WTC11 (cell line): ENCODE results near the gene MOB1B. TPM values are rescaled to one million over a fixed set of nuclear protein-coding genes. Genes with fewer than 3 reads are reported as not detected.

Experiments used
- ATAC-seq: fragments of 200-7000 bp; cut with Tn5 transposase; 2 replicates; pipeline ENCODE4 v1.10.0; 2021; ENCODE audit warnings: mild to moderate bottlenecking, moderate library complexity
- CTCF ChIA-PET: fragments of 300-600 bp; sonication (Branson Sonifier 250); formaldehyde crosslinking; loops from one replicate; lab custom pipeline; 2021; ENCODE audit warnings: antibody characterized with exemption; lab: Charles Lee
- POLR2A ChIA-PET: fragments of 350-600 bp; sonication (Branson Sonifier 250); formaldehyde crosslinking; loops from one replicate; lab custom pipeline; 2021; ENCODE audit warnings: antibody characterized with exemption; lab: Charles Lee
- DNase-seq: peaks from one replicate; pipeline ENCODE4 v3.0.0; 2021; ENCODE audit warnings: low spot score
- H3K27ac Mint-ChIP-seq: 2 replicates; pipeline ENCODE4 v1.8.0; 2021; ENCODE audit warnings: mixed read lengths
- H3K27me3 Mint-ChIP-seq: 2 replicates; pipeline ENCODE4 v1.8.0; 2021; ENCODE audit warnings: low read depth, mild to moderate bottlenecking, moderate library complexity, mixed read lengths
- H3K36me3 Mint-ChIP-seq: 2 replicates; pipeline ENCODE4 v1.8.0; 2021; ENCODE audit warnings: mixed read lengths
- H3K4me1 Mint-ChIP-seq: 2 replicates; pipeline ENCODE4 v1.8.0; 2022; ENCODE audit warnings: mixed read lengths
- H3K4me3 Mint-ChIP-seq: 2 replicates; pipeline ENCODE4 v1.8.0; 2021; ENCODE audit warnings: mild to moderate bottlenecking, moderate library complexity, mixed read lengths
- H3K9me3 Mint-ChIP-seq: 2 replicates; pipeline ENCODE4 v1.8.0; 2021; ENCODE audit warnings: mixed read lengths
- ATF1 ChIP-seq: sonication (generic); formaldehyde crosslinking; IDR thresholded peaks from 2 replicates; pipeline ENCODE4 v1.8.1; 2023; ENCODE audit warnings: mild to moderate bottlenecking, moderate library complexity, missing genetic modification reagents
- CBFB ChIP-seq: sonication (generic); formaldehyde crosslinking; IDR thresholded peaks from 2 replicates; pipeline ENCODE4 v1.8.1; 2022; ENCODE audit warnings: mild to moderate bottlenecking, low read depth, missing genetic modification reagents
- ETV6 ChIP-seq: sonication (generic); formaldehyde crosslinking; IDR thresholded peaks from 2 replicates; pipeline ENCODE4 v1.8.1; 2022; ENCODE audit warnings: mild to moderate bottlenecking, missing genetic modification reagents
- FOXJ3 ChIP-seq: sonication (generic); formaldehyde crosslinking; IDR thresholded peaks from 2 replicates; pipeline ENCODE4 v1.9.0; 2021; ENCODE audit warnings: missing genetic modification reagents, mild to moderate bottlenecking, borderline replicate concordance
- MYBL2 ChIP-seq: sonication (generic); formaldehyde crosslinking; IDR thresholded peaks from 2 replicates; pipeline ENCODE4 v1.8.1; 2023; ENCODE audit warnings: mild to moderate bottlenecking, moderate library complexity, missing genetic modification reagents
- NFATC4 ChIP-seq: fragments of 250-450 bp; sonication (Bioruptor Pico); IDR thresholded peaks from 2 replicates; pipeline ENCODE4 v1.9.0; 2021; ENCODE audit warnings: mild to moderate bottlenecking
- NR1H2 ChIP-seq: sonication (generic); formaldehyde crosslinking; IDR thresholded peaks from 2 replicates; pipeline ENCODE4 v1.9.0; 2021; ENCODE audit warnings: mild to moderate bottlenecking, moderate library complexity, missing genetic modification reagents
- TEAD1 ChIP-seq: sonication (generic); formaldehyde crosslinking; IDR thresholded peaks from 2 replicates; pipeline ENCODE4 v1.8.0; 2022; ENCODE audit warnings: mild to moderate bottlenecking, missing genetic modification reagents
- ZNF138 ChIP-seq: sonication (generic); formaldehyde crosslinking; conservative IDR thresholded peaks from 2 replicates; pipeline ENCODE4 v1.8.1; 2022; ENCODE audit warnings: mild to moderate bottlenecking, moderate library complexity, missing genetic modification reagents
- total RNA-seq: library from RNA; stranded (reverse); gene quantifications from 3 replicates; pipeline ENCODE4 v1.2.3, GENCODE V29; 2021
- TF ChIP-seq, protein P1 (sequence below): fragments of 250-450 bp; sonication (Bioruptor Pico); IDR thresholded peaks from 2 replicates; pipeline ENCODE4 v1.9.0; 2021; ENCODE audit warnings: moderate library complexity, mild to moderate bottlenecking, inconsistent platforms, borderline replicate concordance
- TF ChIP-seq, protein P2 (sequence below): sonication (generic); formaldehyde crosslinking; IDR thresholded peaks from 2 replicates; pipeline ENCODE4 v1.8.0; 2023; ENCODE audit warnings: missing genetic modification reagents
- TF ChIP-seq, protein P3 (sequence below): sonication (generic); formaldehyde crosslinking; conservative IDR thresholded peaks from 2 replicates; pipeline ENCODE4 v1.8.1; 2022; ENCODE audit warnings: mild to moderate bottlenecking, missing genetic modification reagents
- TF ChIP-seq, protein P4 (sequence below): sonication (generic); formaldehyde crosslinking; IDR thresholded peaks from 2 replicates; pipeline ENCODE4 v1.8.1; 2023; ENCODE audit warnings: mild to moderate bottlenecking, missing genetic modification reagents
- TF ChIP-seq, protein P5 (sequence below): sonication (generic); formaldehyde crosslinking; IDR thresholded peaks from 2 replicates; pipeline ENCODE4 v1.8.1; 2022; ENCODE audit warnings: mild to moderate bottlenecking, missing genetic modification reagents, moderate library complexity, borderline replicate concordance
- TF ChIP-seq, protein P6 (sequence below): fragments of 250-450 bp; sonication (Bioruptor Pico); IDR thresholded peaks from 2 replicates; pipeline ENCODE4 v1.8.0; 2021; ENCODE audit warnings: mild to moderate bottlenecking
- TF ChIP-seq, protein P7 (sequence below): fragments of 250-450 bp; sonication (Bioruptor Pico); IDR thresholded peaks from 2 replicates; pipeline ENCODE4 v1.9.0; 2021; ENCODE audit warnings: mild to moderate bottlenecking

Gene MOB1B
- total RNA-seq, 1 experiment from 2014 or later, result 28.0 TPM

DNA sequence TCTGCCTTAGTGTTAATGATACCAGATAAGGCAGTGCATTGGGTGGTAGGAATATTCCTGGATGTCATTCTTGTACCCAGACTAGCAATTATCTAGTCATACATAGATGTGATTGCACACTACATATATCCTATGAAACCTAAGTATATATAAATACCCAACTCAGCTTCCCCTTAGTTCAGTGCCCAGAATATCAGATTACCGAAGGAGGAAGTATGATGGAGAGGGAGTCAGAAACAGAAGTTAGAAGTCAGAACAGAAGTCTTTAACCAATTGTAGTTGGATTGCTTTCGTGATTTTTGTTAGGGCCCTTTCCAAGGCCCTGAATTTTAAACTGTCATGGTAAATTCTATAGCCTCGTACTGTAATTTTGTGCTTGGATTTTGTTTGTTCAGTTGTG is 42.9 kb downstream of the MOB1B start (continued):
- TF ChIP-seq, protein P1, sequence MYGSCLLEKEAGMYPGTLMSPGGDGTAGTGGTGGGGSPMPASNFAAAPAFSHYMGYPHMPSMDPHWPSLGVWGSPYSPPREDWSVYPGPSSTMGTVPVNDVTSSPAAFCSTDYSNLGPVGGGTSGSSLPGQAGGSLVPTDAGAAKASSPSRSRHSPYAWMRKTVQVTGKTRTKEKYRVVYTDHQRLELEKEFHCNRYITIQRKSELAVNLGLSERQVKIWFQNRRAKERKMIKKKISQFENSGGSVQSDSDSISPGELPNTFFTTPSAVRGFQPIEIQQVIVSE, result no peak
- TF ChIP-seq, protein P2, sequence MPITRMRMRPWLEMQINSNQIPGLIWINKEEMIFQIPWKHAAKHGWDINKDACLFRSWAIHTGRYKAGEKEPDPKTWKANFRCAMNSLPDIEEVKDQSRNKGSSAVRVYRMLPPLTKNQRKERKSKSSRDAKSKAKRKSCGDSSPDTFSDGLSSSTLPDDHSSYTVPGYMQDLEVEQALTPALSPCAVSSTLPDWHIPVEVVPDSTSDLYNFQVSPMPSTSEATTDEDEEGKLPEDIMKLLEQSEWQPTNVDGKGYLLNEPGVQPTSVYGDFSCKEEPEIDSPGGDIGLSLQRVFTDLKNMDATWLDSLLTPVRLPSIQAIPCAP (CRISPR knock-in tag), result no peak
- TF ChIP-seq ATF1 (CRISPR knock-in tag) (no peak), TEAD1 (no peak), FOXJ3 (CRISPR knock-in tag) (no peak), NFATC4 (no peak)
- TF ChIP-seq, protein P3, sequence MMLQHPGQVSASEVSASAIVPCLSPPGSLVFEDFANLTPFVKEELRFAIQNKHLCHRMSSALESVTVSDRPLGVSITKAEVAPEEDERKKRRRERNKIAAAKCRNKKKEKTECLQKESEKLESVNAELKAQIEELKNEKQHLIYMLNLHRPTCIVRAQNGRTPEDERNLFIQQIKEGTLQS (CRISPR knock-in tag), result no peak
- TF ChIP-seq, protein P4, sequence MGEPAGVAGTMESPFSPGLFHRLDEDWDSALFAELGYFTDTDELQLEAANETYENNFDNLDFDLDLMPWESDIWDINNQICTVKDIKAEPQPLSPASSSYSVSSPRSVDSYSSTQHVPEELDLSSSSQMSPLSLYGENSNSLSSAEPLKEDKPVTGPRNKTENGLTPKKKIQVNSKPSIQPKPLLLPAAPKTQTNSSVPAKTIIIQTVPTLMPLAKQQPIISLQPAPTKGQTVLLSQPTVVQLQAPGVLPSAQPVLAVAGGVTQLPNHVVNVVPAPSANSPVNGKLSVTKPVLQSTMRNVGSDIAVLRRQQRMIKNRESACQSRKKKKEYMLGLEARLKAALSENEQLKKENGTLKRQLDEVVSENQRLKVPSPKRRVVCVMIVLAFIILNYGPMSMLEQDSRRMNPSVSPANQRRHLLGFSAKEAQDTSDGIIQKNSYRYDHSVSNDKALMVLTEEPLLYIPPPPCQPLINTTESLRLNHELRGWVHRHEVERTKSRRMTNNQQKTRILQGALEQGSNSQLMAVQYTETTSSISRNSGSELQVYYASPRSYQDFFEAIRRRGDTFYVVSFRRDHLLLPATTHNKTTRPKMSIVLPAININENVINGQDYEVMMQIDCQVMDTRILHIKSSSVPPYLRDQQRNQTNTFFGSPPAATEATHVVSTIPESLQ (CRISPR knock-in tag), result no peak
- TF ChIP-seq, protein P5, sequence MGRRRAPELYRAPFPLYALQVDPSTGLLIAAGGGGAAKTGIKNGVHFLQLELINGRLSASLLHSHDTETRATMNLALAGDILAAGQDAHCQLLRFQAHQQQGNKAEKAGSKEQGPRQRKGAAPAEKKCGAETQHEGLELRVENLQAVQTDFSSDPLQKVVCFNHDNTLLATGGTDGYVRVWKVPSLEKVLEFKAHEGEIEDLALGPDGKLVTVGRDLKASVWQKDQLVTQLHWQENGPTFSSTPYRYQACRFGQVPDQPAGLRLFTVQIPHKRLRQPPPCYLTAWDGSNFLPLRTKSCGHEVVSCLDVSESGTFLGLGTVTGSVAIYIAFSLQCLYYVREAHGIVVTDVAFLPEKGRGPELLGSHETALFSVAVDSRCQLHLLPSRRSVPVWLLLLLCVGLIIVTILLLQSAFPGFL (CRISPR knock-in tag), result no peak
- TF ChIP-seq, all 79 proteins: peak for 0

DNA sequence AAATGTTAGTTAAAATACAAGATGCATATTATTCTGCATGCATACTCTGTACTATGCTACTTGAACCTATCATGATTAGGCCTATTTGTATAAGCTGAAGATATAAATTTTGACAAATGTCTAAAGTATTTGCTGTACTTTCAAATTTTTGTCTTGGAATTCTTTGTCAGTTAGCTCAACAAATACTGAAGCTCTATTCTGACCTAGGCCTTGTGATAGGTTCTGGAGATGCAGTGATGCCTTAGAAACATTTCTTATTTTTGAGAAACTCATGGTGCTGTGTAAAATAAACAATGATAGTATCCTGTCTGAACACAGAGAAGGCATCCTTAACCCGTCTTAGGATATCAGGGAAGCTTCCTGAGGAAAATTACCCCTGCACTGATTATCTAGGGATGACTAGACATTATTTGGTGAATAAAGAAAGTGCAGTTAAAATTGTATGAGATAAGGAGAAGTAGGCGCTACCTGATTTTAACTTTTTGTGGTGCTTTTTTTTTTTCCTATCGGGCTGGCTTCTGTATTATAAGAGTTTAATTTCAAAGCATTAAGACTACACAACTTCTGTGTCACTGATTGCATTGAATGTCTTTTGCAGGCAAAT is 43.4 kb downstream of the MOB1B start:
- ChIA-PET POLR2A (interaction anchor here (0.7 kb wide), 1 partner anchor 282 kb away, joined by 3 read pairs; no protein-coding TSS in a partner anchor), CTCF (interaction anchor here (1.6 kb wide), 1 partner anchor 293 kb away, joined by 4 read pairs; no protein-coding TSS in a partner anchor)
- ATAC-seq, result no peak
- H3K27ac Mint-ChIP-seq, result no peak overlapping the region
- no peaks in the 10 kb centered on the region; the same call in 1 of the 2 replicates for H3K27me3 Mint-ChIP-seq
- TF ChIP-seq, protein P6, sequence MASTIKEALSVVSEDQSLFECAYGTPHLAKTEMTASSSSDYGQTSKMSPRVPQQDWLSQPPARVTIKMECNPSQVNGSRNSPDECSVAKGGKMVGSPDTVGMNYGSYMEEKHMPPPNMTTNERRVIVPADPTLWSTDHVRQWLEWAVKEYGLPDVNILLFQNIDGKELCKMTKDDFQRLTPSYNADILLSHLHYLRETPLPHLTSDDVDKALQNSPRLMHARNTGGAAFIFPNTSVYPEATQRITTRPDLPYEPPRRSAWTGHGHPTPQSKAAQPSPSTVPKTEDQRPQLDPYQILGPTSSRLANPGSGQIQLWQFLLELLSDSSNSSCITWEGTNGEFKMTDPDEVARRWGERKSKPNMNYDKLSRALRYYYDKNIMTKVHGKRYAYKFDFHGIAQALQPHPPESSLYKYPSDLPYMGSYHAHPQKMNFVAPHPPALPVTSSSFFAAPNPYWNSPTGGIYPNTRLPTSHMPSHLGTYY, result no peak
- TF ChIP-seq ZNF138 (CRISPR knock-in tag) (no peak), MYBL2 (no peak), ATF1 (CRISPR knock-in tag) (no peak), CBFB (no peak)
- TF ChIP-seq, protein P1, result no peak
- TF ChIP-seq, all 79 proteins: peak for 0
- Mint-ChIP-seq H3K4me3 (no peak overlapping the region), H3K4me1 (peaks cover 40% of the 10 kb centered on the region), H3K9me3 (no peaks in the 10 kb centered on the region), H3K36me3 (0 out of 2 replicates have a peak, but pooled peaks cover 3% of the 10 kb centered on the region)
- DNase-seq, result no peak

DNA sequence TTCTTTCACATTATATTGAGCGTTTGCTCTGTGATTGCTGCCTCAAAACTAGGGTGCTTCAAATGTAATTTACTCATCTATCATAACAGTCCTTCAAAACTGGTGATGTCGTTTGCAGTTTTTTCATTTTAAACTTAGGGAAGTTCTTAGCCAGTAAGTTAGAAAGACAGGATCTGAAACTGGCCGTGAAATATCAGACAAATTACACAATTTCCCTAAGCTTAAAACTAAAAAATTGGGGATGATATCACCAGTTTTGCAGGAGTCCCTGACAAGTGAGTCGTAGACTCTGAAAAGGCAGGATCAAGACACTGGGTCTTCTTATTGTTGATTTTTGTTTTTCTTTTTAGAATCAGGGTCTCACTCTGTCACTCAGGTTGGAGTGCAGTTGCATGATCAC is 44.8 kb downstream of the MOB1B start:
- Mint-ChIP-seq H3K27ac (no peak overlapping the region), H3K4me3 (no peak overlapping the region), H3K27me3 (no peaks in the 10 kb centered on the region; the same call in 1 of the 2 replicates), H3K36me3 (no peaks in the 10 kb centered on the region), H3K4me1 (peaks cover 48% of the 10 kb centered on the region), H3K9me3 (no peaks in the 10 kb centered on the region)
- DNase-seq (no peak), ATAC-seq (no peak)
- POLR2A ChIA-PET, result no interaction called here
- TF ChIP-seq NR1H2 (CRISPR knock-in tag) (no peak), ETV6 (CRISPR knock-in tag) (no peak), TEAD1 (no peak)
- TF ChIP-seq, protein P7, sequence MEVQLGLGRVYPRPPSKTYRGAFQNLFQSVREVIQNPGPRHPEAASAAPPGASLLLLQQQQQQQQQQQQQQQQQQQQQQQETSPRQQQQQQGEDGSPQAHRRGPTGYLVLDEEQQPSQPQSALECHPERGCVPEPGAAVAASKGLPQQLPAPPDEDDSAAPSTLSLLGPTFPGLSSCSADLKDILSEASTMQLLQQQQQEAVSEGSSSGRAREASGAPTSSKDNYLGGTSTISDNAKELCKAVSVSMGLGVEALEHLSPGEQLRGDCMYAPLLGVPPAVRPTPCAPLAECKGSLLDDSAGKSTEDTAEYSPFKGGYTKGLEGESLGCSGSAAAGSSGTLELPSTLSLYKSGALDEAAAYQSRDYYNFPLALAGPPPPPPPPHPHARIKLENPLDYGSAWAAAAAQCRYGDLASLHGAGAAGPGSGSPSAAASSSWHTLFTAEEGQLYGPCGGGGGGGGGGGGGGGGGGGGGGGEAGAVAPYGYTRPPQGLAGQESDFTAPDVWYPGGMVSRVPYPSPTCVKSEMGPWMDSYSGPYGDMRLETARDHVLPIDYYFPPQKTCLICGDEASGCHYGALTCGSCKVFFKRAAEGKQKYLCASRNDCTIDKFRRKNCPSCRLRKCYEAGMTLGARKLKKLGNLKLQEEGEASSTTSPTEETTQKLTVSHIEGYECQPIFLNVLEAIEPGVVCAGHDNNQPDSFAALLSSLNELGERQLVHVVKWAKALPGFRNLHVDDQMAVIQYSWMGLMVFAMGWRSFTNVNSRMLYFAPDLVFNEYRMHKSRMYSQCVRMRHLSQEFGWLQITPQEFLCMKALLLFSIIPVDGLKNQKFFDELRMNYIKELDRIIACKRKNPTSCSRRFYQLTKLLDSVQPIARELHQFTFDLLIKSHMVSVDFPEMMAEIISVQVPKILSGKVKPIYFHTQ (CRISPR knock-in tag), result no peak
- TF ChIP-seq, protein P5 (CRISPR knock-in tag), result no peak
- CTCF ChIA-PET, result no interaction called here
